ENCODE results near the gene ZNF610. TPM values are rescaled to one million over a fixed set of nuclear protein-coding genes. Genes with fewer than 3 reads are reported as not detected.
A peak's percentile ranks its signal among the peaks of the same experiment; 100 is the strongest.

Gene ZNF610
- total and polyA plus RNA-seq, 2 of the 13 experiments (the other 11 are each of a cell fraction or from before 2014, with no cell fraction given), result 0.32 to 0.69 TPM

DNA sequence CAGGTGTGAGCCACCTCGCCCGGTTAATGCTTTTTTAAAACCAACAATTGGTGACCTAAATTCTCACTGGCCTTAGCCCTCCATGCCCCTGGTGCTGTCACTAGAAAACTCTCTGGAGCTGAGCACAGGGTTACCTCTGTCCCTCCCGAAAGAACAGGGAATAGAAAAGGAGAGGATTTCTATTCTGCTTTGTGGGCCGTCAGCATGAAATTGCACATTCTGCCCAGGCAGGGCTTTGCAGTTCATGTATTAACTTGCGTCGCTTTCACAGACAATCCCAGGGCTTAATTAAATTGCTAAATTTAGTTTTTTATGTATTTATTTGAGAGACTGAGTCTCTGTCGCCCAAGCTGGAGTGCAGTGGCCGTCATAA is 39.7 kb upstream of the ZNF610 start:
- Histone ChIP-seq H3K4me3 (replicated peaks in 1 of 3; ENCODE audit: insufficient read depth in 1 of 3, low read depth in 2 of 3, low read length in 3 of 3) (peak overlapping the region; percentile 69 to 99 (median 89)), H3K9me3 (ENCODE audit: low read length) (no peaks in the 10 kb centered on the region), H4K20me1 (ENCODE audit: insufficient read depth, low read length) (no peaks in the 10 kb centered on the region), H3K9ac (ENCODE audit: insufficient read depth, low read depth, low read length) (peak overlapping the region; percentile 59), H3K4me2 (ENCODE audit: low read depth, low read length) (peak overlapping the region; percentile 84), H3K27ac (ENCODE audit: extremely low read length, insufficient read depth, low read length) (peak overlapping the region; percentile 43), H3K4me1 (ENCODE audit: insufficient read depth, low read length) (peaks cover 9% of the 10 kb centered on the region), H3K79me2 (ENCODE audit: insufficient read depth, low read length) (peaks cover 14% of the 10 kb centered on the region), H3K27me3 (ENCODE audit: control insufficient read depth in 1 of 2, insufficient read depth in 2 of 2, low read length in 2 of 2) (no peaks in the 10 kb centered on the region; a peak in 1 of 5 replicates), H3K36me3 (replicated peaks in 1 of 2; ENCODE audit: control insufficient read depth in 1 of 2, insufficient read depth in 2 of 2, low read length in 2 of 2) (peaks cover 6 to 16% of the 10 kb centered on the region in 2 experiments; a peak in 4 of 5 replicates), H2AFZ (ENCODE audit: low read length) (peak overlapping the region; percentile 63)
- peak; percentile 6 for DNase-seq (ENCODE audit: low spot score)
- peak; percentile 42 for ATAC-seq
- ChIA-PET CTCF (ENCODE audit: low intra/inter-chr PET ratio, low total read pairs) (no interaction called here), POLR2A (no interaction called here)
- in situ Hi-C loops (cut with HindIII; ENCODE audit: extremely low pct_ligation_motif_present, low pct_unique_long_range_greater_than_20kb), result no loop called here
- TF ChIP-seq, protein P1, sequence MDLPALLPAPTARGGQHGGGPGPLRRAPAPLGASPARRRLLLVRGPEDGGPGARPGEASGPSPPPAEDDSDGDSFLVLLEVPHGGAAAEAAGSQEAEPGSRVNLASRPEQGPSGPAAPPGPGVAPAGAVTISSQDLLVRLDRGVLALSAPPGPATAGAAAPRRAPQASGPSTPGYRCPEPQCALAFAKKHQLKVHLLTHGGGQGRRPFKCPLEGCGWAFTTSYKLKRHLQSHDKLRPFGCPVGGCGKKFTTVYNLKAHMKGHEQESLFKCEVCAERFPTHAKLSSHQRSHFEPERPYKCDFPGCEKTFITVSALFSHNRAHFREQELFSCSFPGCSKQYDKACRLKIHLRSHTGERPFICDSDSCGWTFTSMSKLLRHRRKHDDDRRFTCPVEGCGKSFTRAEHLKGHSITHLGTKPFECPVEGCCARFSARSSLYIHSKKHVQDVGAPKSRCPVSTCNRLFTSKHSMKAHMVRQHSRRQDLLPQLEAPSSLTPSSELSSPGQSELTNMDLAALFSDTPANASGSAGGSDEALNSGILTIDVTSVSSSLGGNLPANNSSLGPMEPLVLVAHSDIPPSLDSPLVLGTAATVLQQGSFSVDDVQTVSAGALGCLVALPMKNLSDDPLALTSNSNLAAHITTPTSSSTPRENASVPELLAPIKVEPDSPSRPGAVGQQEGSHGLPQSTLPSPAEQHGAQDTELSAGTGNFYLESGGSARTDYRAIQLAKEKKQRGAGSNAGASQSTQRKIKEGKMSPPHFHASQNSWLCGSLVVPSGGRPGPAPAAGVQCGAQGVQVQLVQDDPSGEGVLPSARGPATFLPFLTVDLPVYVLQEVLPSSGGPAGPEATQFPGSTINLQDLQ (CRISPR knock-in tag; IDR thresholded peaks at IDR 0.05), result 0 out of 2 replicates have a peak, but pooled peaks have one; percentile 14
- TF ChIP-seq ZNF790 (CRISPR knock-in tag; IDR thresholded peaks at IDR 0.05; ENCODE audit: borderline replicate concordance), result no peak
- TF ChIP-seq, protein P2, sequence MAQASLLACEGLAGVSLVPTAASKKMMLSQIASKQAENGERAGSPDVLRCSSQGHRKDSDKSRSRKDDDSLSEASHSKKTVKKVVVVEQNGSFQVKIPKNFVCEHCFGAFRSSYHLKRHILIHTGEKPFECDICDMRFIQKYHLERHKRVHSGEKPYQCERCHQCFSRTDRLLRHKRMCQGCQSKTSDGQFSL (CRISPR knock-in tag; IDR thresholded peaks at IDR 0.05), result no peak
- TF ChIP-seq ZNF446 (CRISPR knock-in tag; IDR thresholded peaks at IDR 0.05), result no peak
- TF ChIP-seq, protein P3, sequence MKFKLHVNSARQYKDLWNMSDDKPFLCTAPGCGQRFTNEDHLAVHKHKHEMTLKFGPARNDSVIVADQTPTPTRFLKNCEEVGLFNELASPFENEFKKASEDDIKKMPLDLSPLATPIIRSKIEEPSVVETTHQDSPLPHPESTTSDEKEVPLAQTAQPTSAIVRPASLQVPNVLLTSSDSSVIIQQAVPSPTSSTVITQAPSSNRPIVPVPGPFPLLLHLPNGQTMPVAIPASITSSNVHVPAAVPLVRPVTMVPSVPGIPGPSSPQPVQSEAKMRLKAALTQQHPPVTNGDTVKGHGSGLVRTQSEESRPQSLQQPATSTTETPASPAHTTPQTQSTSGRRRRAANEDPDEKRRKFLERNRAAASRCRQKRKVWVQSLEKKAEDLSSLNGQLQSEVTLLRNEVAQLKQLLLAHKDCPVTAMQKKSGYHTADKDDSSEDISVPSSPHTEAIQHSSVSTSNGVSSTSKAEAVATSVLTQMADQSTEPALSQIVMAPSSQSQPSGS (CRISPR knock-in tag; IDR thresholded peaks at IDR 0.05), result 0 out of 2 replicates have a peak, but pooled peaks have one; percentile 2
- 12% methylated on average over 8 of the region's 8 CpGs for WGBS (ENCODE audit: low lambda C conversion rate)
- no peak for FAIRE-seq
- intact Hi-C loops (cut with micrococcal nuclease; ENCODE audit: unreplicated experiment), result loop anchor here (10.0 kb wide), 1 partner anchor 1732 kb away; the partner anchor contains the start of gene LRRC4B
- BruUV-seq (replicated peaks), result no TSS peak

Measured in HepG2 (cell line).